AG08395 (cell line): ENCODE measurements around the gene ALG6.
"Not testable (repeated sequence)": the region's sequence is repeated elsewhere in the genome, so short reads cannot be mapped to it uniquely, and the experiment has no call there.

ENCODE experiments used
- DNase-seq: peaks from one replicate; pipeline ENCODE4 v3.0.0; 2012; ENCODE audit warnings: mixed read lengths, low spot score

The ALG6 gene

GRCh38 chr1:63328781-63329180 lies 38.6 kb upstream of the ALG6 start:
- DNase-seq: no peak

DNA sequence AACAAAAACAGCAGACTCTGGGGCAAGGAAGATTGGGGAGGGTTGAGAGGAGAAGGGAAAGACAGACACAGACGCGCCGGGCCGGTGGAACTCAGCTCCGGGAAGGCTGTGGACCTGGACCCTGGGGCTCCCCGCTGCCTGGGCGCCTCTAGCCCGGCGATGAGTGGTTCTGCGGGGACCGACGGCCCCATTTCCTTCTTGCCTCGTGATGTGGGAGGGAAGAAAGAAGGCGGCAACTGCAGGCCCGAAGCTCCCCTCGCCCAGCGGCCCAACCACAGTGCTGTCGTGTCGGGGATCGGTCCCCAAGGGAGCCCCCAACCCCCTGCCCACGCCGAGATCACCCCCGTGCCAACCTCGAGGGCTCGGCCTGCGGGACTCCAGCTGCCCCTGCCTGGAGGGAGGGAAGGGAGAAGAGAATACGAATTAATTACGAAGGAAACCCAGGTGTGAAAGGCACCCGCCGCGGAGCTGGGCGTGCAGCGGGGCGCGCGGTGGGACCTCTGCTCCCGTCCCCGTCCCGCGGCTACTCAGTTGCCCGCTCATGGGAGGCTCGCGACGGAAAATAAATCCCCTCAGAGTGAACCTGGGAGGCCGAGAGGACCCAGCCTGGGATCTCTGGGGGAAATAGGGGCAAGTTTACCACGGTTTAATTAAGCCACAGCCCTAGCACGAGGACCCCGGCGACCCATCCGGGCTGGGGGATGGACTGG lies 37.7 kb upstream of the ALG6 start:
- DNase-seq: no peak

DNA sequence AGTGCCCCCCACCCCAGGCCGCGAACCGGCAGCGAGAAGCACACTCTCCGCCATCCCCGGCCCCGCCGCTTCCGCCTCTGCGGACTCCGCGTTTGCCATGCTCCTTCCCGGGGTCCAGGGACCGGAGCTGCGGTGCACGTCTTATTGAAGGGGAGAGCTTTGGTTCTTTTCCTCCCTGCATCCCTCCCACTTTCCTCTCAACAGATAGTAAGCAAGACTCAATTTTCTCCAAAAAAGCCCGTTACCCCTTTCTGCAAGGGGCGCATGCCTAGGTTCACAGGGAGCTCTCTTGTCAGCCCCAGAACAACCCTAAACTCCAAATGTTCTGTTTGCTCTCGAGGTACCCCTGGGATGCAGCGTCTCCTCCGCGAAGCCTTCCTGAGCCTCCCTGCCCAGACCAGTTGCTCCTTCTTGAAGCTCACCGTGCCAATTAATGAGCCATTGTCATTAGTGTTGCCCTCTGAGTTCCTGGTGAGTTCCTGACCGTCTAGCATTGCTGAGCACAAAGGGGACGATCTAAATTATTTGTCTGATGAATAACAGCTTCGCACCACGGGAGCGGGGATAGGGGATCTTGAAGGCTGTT lies 37.0 kb upstream of the ALG6 start:
- DNase-seq: no peak

DNA sequence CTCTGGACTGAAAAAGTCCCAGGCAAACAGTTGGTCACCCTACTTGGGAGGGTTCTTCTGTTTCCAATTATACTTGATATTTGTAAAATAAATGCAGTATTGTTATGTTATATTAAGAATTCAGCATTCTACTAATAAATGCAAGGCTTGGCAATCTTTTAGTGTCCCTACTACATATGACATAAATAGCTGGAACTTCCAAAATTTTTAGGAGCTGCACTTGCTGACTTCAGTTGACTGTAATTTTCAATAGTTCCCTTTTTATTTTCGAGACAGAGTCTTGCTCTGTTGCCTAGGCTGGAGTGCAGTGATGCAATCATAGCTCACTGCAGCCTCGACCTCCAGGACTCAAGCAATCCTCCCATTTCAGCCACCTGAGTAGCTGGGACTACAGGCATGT lies 25.0 kb upstream of the ALG6 start:
- DNase-seq: no peak

DNA sequence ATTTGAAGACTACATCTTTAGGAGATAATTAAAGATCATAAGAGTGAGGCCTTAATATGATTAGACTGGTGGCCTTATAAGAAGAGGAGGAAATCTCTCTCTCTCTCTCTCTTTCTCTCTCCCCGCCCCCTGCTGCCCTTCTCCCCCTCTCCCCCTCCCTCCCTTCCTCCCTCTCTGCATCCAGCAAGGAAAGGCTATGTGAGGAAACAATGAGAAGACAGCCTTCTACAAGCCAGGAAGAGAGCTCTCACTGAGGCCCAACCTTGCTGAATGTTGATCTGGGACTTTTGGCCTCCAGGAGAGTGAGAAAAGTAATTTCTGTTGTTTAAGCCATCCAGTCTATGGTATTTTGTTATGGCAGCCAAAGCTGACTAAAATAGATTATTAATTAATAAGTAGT lies 23.5 kb upstream of the ALG6 start:
- no peak for DNase-seq

GRCh38 chr1:63350320-63350719 lies 17.1 kb upstream of the ALG6 start:
- no peak for DNase-seq

- no peak for DNase-seq
Observed at GRCh38 chr1:63352736-63353135, 14.7 kb upstream of the ALG6 start.

DNA sequence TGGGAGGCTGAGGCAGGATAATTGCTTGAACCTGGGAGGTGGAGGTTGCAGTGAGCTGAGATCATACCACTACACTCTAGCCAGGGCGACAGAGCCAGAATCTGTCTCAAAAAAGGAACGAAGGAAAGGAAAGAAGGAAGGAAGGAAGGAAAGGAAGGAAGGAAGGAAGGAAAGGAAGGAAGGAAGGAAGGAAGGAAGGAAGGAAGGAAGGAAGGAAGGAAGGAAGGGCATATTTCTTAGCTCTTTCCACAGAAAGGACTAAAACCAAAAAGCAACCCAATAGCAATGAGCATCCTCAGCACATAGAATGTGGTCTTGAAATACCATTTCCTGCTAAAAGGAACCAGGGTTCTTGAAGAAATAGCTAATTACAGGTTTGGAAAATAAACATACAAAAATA lies 11.2 kb upstream of the ALG6 start:
- DNase-seq: not testable (repeated sequence)

GRCh38 chr1:63359561-63359960 lies 7.9 kb upstream of the ALG6 start:
- DNase-seq: no peak

GRCh38 chr1:63362073-63362472 lies 5.4 kb upstream of the ALG6 start:
- DNase-seq: no peak

- no peak for DNase-seq
Observed at GRCh38 chr1:63362578-63362977, 4.8 kb upstream of the ALG6 start.

- no peak for DNase-seq
Observed at GRCh38 chr1:63363014-63363413, 4.4 kb upstream of the ALG6 start.

DNA sequence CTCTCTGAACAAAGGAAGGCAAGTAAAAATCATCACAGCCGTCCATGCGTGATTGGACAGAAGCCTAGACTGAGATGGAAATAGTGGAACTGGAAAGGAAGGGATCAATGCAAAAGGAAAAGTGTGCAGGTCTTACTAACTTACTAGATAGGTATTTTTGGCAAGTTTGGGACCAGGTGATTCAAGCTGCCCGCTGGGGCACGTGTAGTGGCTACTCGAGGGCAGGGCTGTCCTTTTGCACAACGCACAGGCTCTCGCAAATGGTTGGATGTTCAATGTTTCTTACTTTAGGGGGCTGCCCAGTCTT lies 566 bp upstream of the ALG6 start:
- no peak for DNase-seq

DNA sequence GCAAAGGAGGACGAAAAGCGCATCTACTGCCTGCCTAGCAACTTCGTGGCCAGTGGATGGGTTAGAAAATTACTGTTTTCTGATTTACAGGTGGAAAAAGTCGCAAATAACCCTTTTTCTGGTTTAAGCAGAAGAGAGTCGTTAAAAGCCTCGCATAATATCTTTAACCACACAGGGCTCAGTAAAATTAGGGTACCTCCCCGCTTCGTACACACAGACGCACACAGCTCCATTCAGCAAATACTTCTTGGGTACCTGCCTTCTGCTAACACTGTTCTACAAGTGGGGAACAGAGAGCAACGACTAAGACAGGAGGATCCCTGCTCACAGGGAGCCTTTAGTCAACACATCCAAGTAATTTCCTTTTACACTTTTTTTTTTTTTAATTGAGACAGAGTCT lies 704 bp downstream of the ALG6 start:
- DNase-seq: no peak

DNA sequence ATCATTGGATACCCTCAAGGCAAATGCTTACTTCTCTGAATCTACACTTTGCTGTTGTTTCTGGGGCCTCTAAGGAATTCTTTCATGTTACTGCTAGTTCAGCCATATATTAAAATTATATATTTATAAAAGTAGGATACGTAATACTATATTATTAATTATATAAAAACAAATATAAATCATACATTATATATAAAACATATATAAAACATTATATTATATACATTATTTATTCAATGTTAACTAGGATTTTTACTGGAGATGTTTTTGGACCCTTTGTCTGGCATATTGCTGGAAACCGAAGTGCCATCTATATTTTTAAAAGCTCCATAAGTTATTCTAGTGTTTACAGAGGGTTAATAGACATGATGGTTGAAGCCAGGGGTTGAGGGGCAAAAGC lies 12.2 kb downstream of the ALG6 start:
- DNase-seq: no peak

DNA sequence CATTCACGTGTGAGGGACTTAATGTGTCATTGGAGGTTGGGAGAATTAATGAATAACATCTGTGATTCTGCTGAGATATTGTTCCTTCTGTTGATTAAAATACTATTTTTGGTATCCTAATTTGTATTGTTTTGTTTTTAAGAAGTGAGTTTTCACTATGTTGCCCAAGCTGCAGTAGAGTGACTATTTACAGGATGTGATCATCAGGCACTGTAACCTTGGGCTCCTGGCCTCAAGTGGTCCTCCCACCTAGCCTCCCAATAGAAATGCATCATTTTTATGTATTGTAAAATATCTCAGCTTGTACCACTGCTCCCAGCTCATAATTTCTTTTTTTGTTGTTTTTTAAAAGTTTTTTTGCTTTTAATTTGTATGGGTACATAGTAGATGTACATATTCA lies 14.3 kb downstream of the ALG6 start:
- DNase-seq: no peak

GRCh38 chr1:63401945-63402344 lies 34.5 kb downstream of the ALG6 start:
- no peak for DNase-seq

DNA sequence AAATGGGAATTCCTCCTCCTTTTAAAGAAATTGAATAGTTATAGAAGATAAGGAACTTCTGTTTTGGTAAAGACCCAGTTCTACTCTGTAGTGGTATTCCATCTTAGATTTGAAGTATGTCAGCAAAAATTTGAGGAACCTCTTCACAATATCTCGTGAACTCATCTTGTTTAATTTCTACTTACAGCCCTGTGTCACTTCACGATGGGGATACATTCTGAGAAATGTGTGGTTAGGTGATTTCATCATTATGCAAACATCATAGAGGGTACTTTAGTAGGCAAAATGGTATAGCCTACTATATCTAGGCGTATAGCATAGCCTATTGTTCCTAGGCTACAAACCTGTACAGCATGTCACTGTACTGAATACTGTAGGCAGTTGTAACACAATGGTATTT lies 36.0 kb downstream of the ALG6 start:
- no peak for DNase-seq

GRCh38 chr1:63405021-63405420 lies 37.6 kb downstream of the ALG6 start:
- no peak for DNase-seq

- no peak for DNase-seq
Observed at GRCh38 chr1:63405987-63406386, 38.6 kb downstream of the ALG6 start.

DNA sequence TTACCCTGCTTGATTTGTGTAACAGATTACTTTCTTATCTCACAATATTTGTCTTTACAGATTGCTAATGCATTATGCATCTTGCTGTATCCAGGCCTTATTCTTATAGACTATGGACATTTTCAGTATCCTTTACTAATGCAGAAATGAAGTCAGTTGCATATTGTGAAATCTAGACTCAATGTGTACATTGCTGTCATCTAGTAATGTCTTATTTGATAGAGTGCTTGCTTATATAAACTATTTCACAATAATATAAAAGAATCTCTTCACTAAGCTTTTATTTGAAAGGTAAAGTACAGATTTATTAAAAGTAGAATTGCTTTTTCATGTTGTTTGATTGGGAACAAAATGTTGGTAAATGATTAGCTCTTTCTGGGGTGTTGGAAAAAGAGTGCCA lies 39.6 kb downstream of the ALG6 start:
- no peak for DNase-seq

DNA sequence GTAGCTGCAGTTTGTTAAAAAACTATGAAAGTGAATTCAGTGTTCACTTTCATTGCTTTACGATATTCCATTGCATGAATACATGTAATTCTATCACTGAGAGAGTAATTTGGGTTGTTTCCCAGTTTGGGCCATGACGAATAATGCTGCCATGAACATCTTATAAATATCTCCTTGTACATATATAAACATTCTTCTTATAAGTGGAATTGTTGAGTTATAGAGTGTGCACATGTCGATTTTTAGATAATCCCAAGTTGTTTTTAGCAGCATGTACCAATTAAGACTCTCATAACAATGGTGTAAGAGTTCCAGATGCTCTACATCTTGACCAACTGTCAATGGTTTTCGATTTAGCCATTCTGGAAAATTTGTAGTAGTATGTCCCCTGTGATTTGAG lies 40.9 kb downstream of the ALG6 start:
- DNase-seq: no peak

- DNase-seq: no peak
Observed at GRCh38 chr1:63411066-63411465, 43.6 kb downstream of the ALG6 start.

DNA sequence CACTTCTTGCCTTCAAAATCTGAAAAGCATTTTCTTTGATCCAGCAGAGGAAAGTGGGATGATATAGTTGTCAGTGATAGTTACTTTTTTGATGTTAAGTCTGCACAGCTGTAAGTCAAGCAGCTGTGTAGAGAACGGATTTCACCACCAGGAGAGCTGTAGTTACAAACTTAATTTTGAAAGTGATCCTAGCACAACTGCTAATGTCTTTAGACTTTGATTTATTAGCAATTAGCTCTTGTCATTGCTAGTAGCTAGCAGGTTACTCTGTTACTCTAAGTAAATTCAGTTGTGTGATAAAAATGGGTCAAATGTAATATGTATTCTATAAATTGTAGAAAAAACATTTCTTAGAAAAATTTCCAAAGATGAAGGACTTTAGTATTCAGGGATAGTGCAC lies 46.0 kb downstream of the ALG6 start:
- DNase-seq: no peak
